ENCODE data around the gene C16orf82. TPM values are rescaled to one million over a fixed set of nuclear protein-coding genes. Genes with fewer than 3 reads are reported as not detected.

C16orf82 gene
- total RNA-seq, 1 donor from 2014 or later = not detected

Other genes starting within 250 kb of the C16orf82 start
- 1.9 TPM for gene KDM8, start 136.6 kb downstream of the C16orf82 start, total RNA-seq
- 26.4 TPM for gene NSMCE1, start 201.8 kb downstream of the C16orf82 start, total RNA-seq
- 1.1 TPM for gene IL4R, start 247.0 kb downstream of the C16orf82 start, total RNA-seq